Measurements from ENCODE around the gene GET3.
"Not testable (repeated sequence)": the region's sequence is repeated elsewhere in the genome, so short reads cannot be mapped to it uniquely, and the experiment has no call there.

GET3 gene

GRCh38 chr19:12736995-12737834, at the start of gene GET3:
Gene GET3 (plus strand): TSS chr19:12737497. CDS start chr19:12737506, 9 bp downstream.
- H3K9me3 ChIP-seq (ENCODE audit: control insufficient read depth, insufficient read depth, low read length), result no peaks in the 10 kb centered on the region
- peak within 1 kb of the TSS; percentile 98 for H3K9ac ChIP-seq (ENCODE audit: low read depth, low read length)
- no peaks in the 10 kb centered on the region for H3K27me3 ChIP-seq (ENCODE audit: control insufficient read depth, insufficient read depth, low read length)
- peaks cover 22% of the 10 kb centered on the region for H3K36me3 ChIP-seq (ENCODE audit: control insufficient read depth, insufficient read depth, low read length)
- H3K4me3 ChIP-seq (ENCODE audit: low read depth, low read length), result peak within 1 kb of the TSS; percentile 90
- peak within 1 kb of the TSS; percentile 94 for H3K27ac ChIP-seq (ENCODE audit: low read depth, low read length)
- H3K4me1 ChIP-seq (ENCODE audit: control insufficient read depth, insufficient read depth, low read length), result peaks cover 4% of the 10 kb centered on the region; the same call in 1 of the 2 replicates

GRCh38 chr19:12689012-12689411, 48.3 kb upstream of the GET3 start:
- no peak overlapping the region for H3K27ac ChIP-seq (ENCODE audit: low read depth, low read length)
- H3K9me3 ChIP-seq (ENCODE audit: control insufficient read depth, insufficient read depth, low read length), result no peaks in the 10 kb centered on the region
- H3K9ac ChIP-seq (ENCODE audit: low read depth, low read length), result no peak overlapping the region
- H3K4me3 ChIP-seq (ENCODE audit: low read depth, low read length), result no peak overlapping the region
- no peaks in the 10 kb centered on the region for H3K27me3 ChIP-seq (ENCODE audit: control insufficient read depth, insufficient read depth, low read length)
- H3K36me3 ChIP-seq (ENCODE audit: control insufficient read depth, insufficient read depth, low read length), result no peaks in the 10 kb centered on the region
- no peaks in the 10 kb centered on the region for H3K4me1 ChIP-seq (ENCODE audit: control insufficient read depth, insufficient read depth, low read length)

- H3K36me3 ChIP-seq (ENCODE audit: control insufficient read depth, insufficient read depth, low read length), result no peaks in the 10 kb centered on the region
- H3K9ac ChIP-seq (ENCODE audit: low read depth, low read length), result no peak overlapping the region
- no peaks in the 10 kb centered on the region for H3K27me3 ChIP-seq (ENCODE audit: control insufficient read depth, insufficient read depth, low read length)
- H3K4me1 ChIP-seq (ENCODE audit: control insufficient read depth, insufficient read depth, low read length), result no peaks in the 10 kb centered on the region
- H3K27ac ChIP-seq (ENCODE audit: low read depth, low read length), result no peak overlapping the region
- no peak overlapping the region for H3K4me3 ChIP-seq (ENCODE audit: low read depth, low read length)
- no peaks in the 10 kb centered on the region for H3K9me3 ChIP-seq (ENCODE audit: control insufficient read depth, insufficient read depth, low read length)
Measured at GRCh38 chr19:12689581-12690216, 47.6 kb upstream of the GET3 start.

DNA sequence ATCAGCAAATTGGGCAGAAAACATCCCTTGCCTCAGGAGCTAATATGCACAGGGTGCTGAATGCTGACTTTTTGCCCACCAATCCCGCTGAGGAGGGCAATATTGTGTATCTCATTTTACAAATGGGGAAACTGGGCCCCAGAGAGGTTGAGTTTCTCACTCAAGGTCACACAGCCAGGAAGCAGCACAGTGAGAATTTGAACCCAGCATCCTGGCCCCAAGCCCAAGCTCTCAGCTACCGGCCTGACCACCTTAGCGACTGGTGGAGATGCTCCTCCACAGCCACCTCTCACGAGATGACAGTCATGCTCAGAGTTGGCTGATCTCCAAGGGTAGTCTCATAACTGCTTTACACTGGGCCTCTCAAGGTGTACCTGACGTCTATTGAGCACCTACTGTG, 44.3 kb upstream of the GET3 start:
- H3K27me3 ChIP-seq (ENCODE audit: control insufficient read depth, insufficient read depth, low read length), result no peaks in the 10 kb centered on the region
- no peaks in the 10 kb centered on the region for H3K9me3 ChIP-seq (ENCODE audit: control insufficient read depth, insufficient read depth, low read length)
- no peak overlapping the region for H3K27ac ChIP-seq (ENCODE audit: low read depth, low read length)
- H3K36me3 ChIP-seq (ENCODE audit: control insufficient read depth, insufficient read depth, low read length), result peaks cover 2% of the 10 kb centered on the region; the same call in 1 of the 2 replicates
- no peak overlapping the region for H3K4me3 ChIP-seq (ENCODE audit: low read depth, low read length)
- H3K9ac ChIP-seq (ENCODE audit: low read depth, low read length), result no peak overlapping the region
- H3K4me1 ChIP-seq (ENCODE audit: control insufficient read depth, insufficient read depth, low read length), result peaks cover 4% of the 10 kb centered on the region

GRCh38 chr19:12694641-12695040, 42.7 kb upstream of the GET3 start:
- Histone ChIP-seq H3K27me3 (ENCODE audit: control insufficient read depth, insufficient read depth, low read length) (no peaks in the 10 kb centered on the region), H3K27ac (ENCODE audit: low read depth, low read length) (no peak overlapping the region), H3K4me1 (ENCODE audit: control insufficient read depth, insufficient read depth, low read length) (peaks cover 4% of the 10 kb centered on the region), H3K9ac (ENCODE audit: low read depth, low read length) (no peak overlapping the region), H3K9me3 (ENCODE audit: control insufficient read depth, insufficient read depth, low read length) (no peaks in the 10 kb centered on the region), H3K36me3 (ENCODE audit: control insufficient read depth, insufficient read depth, low read length) (peaks cover 16% of the 10 kb centered on the region), H3K4me3 (ENCODE audit: low read depth, low read length) (no peak overlapping the region)

DNA sequence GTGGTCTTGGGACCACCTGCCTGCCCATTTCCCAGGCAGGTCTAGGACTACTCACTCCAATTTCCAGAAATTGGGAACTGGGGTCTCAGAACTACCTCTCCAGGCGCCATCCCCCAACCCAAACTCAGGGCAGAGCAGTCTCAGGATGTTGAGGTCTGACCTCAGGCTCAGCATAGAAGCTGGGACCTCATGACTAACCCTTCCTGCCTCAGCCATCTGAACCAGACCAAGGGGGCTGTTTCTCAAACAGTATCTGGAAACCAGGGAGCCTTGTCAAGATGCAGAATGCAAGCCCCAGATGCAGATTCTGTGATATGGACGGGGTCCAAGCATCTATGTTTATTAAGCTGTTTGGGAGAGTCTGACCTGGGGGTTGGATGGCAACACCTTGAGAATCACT, 42.2 kb upstream of the GET3 start:
- peaks cover 4% of the 10 kb centered on the region for H3K4me1 ChIP-seq (ENCODE audit: control insufficient read depth, insufficient read depth, low read length)
- H3K27me3 ChIP-seq (ENCODE audit: control insufficient read depth, insufficient read depth, low read length), result no peaks in the 10 kb centered on the region
- no peaks in the 10 kb centered on the region for H3K9me3 ChIP-seq (ENCODE audit: control insufficient read depth, insufficient read depth, low read length)
- H3K27ac ChIP-seq (ENCODE audit: low read depth, low read length), result no peak overlapping the region
- no peak overlapping the region for H3K4me3 ChIP-seq (ENCODE audit: low read depth, low read length)
- H3K36me3 ChIP-seq (ENCODE audit: control insufficient read depth, insufficient read depth, low read length), result peaks cover 20% of the 10 kb centered on the region
- H3K9ac ChIP-seq (ENCODE audit: low read depth, low read length), result no peak overlapping the region

GRCh38 chr19:12695514-12695913, 41.8 kb upstream of the GET3 start:
- Histone ChIP-seq H3K4me1 (ENCODE audit: control insufficient read depth, insufficient read depth, low read length) (peaks cover 4% of the 10 kb centered on the region), H3K36me3 (ENCODE audit: control insufficient read depth, insufficient read depth, low read length) (peaks cover 23% of the 10 kb centered on the region), H3K9ac (ENCODE audit: low read depth, low read length) (no peak overlapping the region), H3K9me3 (ENCODE audit: control insufficient read depth, insufficient read depth, low read length) (no peaks in the 10 kb centered on the region), H3K27me3 (ENCODE audit: control insufficient read depth, insufficient read depth, low read length) (no peaks in the 10 kb centered on the region), H3K27ac (ENCODE audit: low read depth, low read length) (no peak overlapping the region), H3K4me3 (ENCODE audit: low read depth, low read length) (peak overlapping the region; percentile 94)

DNA sequence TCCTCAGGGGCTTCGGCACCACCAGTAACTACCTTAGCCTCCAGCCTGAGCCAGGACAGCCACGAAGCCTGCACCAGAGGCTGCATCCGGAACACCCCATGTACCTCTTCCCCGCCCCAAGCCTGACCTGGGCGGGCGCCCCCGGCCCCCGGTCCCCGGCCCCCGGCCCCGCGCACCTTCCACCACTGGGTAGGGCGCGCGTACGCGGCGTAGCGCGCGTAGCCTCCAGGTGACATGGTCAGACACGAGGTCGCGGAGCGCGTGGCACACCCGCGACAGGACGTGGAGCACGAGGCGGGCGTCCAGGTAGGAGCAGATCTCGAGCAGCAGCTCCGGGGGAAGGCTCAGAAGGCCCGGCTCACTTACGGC, 41.3 kb upstream of the GET3 start:
- Histone ChIP-seq H3K9ac (ENCODE audit: low read depth, low read length) (peak overlapping the region; percentile 66), H3K4me3 (ENCODE audit: low read depth, low read length) (peak overlapping the region; percentile 94), H3K27me3 (ENCODE audit: control insufficient read depth, insufficient read depth, low read length) (no peaks in the 10 kb centered on the region), H3K4me1 (ENCODE audit: control insufficient read depth, insufficient read depth, low read length) (peaks cover 4% of the 10 kb centered on the region), H3K9me3 (ENCODE audit: control insufficient read depth, insufficient read depth, low read length) (no peaks in the 10 kb centered on the region), H3K36me3 (ENCODE audit: control insufficient read depth, insufficient read depth, low read length) (peaks cover 28% of the 10 kb centered on the region), H3K27ac (ENCODE audit: low read depth, low read length) (peak overlapping the region; percentile 96)

- Histone ChIP-seq H3K4me1 (ENCODE audit: control insufficient read depth, insufficient read depth, low read length) (peaks cover 4% of the 10 kb centered on the region), H3K27ac (ENCODE audit: low read depth, low read length) (peak within 1 kb of the TSS; percentile 96), H3K4me3 (ENCODE audit: low read depth, low read length) (peak within 1 kb of the TSS; percentile 94), H3K36me3 (ENCODE audit: control insufficient read depth, insufficient read depth, low read length) (peaks cover 34% of the 10 kb centered on the region), H3K9me3 (ENCODE audit: control insufficient read depth, insufficient read depth, low read length) (no peaks in the 10 kb centered on the region), H3K9ac (ENCODE audit: low read depth, low read length) (peak within 1 kb of the TSS; percentile 68), H3K27me3 (ENCODE audit: control insufficient read depth, insufficient read depth, low read length) (no peaks in the 10 kb centered on the region)
Measured at GRCh38 chr19:12696366-12697335, 40.6 kb upstream of the GET3 start, which contains the start of gene FBXW9. Gene FBXW9 (minus strand): TSS chr19:12696631. CDS start chr19:12696581, 50 bp downstream.

DNA sequence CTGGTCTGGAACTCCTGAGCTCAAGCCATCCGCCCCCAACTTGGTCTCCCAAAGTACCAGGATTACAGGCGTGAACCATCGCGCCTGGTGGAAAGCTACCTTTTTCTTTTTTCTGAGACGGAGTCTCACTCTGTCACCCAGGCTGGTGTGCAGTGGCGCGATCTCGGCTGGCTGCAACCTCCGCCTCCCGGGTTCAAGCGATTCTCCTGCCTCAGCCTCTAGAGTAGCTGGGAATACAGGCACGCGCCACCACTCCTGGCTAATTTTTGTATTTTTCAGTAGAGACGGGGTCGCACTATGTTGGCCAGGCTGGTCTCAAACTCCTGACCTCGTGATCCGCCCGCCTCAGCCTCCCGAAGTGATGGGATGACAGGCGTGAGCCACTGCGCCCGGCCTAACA, 39.9 kb upstream of the GET3 start:
- peaks cover 42% of the 10 kb centered on the region for H3K36me3 ChIP-seq (ENCODE audit: control insufficient read depth, insufficient read depth, low read length)
- H3K4me1 ChIP-seq (ENCODE audit: control insufficient read depth, insufficient read depth, low read length); H3K27me3 ChIP-seq (ENCODE audit: control insufficient read depth, insufficient read depth, low read length); H3K9ac ChIP-seq (ENCODE audit: low read depth, low read length); H3K27ac ChIP-seq (ENCODE audit: low read depth, low read length); H3K9me3 ChIP-seq (ENCODE audit: control insufficient read depth, insufficient read depth, low read length): not testable (repeated sequence)
- peak overlapping the region; percentile 94 for H3K4me3 ChIP-seq (ENCODE audit: low read depth, low read length)

Measured in HUES48 (cell line).